GM21515 (cell line): ENCODE results near the gene ENC1.

ENCODE experiments used
- ATAC-seq: cut with Tn5 transposase; IDR thresholded peaks from one replicate; pipeline ENCODE4 v1.9.1; 2021; ENCODE audit not compliant: unreplicated experiment

ENC1 gene

DNA sequence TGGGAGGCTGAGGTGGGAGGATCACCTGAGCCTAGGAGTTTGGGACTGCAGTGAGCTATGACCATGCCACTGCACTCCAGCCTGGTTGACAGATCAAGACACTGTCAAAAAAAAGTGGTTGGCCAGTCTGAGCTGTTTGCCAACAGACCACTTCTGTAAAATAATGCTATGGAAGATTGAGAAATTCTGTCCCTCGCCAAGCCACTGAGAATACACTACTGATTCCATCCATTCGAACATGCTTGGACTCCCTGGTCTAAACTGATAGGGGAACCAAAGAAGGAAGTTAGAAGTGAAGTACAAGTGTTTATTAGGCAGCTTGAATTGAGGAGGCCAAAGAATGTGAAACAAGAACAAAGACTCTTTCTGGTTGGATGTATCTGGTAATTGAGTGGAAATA, 27.2 kb downstream of the ENC1 start:
- ATAC-seq = no peak

DNA sequence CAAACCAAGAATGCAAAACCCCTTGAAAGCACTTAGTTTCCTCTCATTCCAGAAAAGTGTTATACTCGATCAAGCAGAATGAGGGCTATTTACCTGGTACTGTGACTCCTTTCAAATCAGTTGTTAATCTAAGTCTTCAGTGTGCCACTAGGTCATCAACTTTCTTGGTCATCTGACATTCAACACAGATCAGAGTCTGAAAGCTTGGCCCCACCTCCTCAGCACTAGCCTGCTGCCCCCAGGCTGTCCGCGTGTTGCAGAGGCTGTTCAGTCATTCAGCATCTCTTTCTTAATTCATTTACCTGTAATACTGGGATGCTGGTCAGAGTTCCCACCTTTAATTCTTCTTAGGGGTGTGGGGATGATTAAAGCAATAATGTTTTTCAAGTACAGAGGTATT, 28.5 kb downstream of the ENC1 start:
- no peak for ATAC-seq

DNA sequence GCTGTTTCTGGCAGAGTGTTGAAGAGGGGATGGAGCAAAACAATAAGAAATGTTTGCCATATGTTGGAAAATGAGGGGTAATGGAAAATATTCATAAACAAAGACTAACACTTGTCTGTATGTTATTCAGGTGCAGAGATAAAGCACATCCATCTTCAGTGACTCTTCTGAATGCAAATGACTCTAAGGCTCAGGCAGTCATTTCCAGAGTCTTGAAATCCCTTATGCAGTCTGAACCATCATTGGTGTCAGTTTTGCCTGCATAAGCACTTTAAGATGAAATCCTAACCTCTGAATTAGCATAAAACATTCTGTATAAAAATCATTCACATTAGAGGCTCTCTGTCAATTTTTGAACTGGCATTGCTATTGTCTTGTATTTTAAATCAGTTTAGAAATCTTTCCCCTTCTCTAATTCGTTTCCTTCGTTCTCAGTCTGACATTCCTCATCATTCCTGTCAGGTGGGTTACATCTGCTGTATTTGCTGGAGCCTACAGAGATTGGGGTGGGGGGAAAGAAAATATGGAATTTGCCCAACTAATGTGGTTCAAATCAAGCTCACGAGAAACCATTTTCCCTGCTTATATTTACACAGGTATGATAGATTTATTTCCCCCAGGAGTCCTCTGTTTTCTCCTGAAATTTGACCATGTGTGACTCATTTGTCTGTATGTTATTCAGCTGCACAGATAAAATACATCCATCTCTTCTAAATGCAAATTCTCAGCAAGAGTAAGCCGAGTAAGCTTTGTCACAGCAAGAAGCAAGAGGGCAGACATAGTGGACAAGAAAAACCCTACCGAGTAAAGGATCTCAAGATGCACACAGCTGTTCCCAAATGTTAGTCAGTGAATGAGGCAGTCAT, 31.6 kb downstream of the ENC1 start:
- no peak for ATAC-seq

DNA sequence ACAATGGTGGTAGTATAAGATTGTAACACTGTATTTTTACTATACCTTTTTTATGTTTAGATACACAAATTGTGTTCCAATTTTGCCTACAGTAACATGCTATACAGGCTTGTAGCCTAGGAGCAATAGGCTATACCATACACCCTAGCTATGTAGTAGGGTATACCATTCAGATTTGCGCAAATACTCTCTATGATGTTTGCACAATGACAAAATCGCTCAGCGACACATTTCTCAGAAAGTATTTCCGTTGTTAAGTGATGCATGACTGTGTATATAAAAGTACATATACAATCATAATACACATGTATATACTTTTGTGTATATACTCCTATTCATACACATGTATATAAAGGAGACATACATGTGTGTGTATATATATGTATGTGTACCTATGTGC, 34.8 kb downstream of the ENC1 start:
- ATAC-seq = no peak

DNA sequence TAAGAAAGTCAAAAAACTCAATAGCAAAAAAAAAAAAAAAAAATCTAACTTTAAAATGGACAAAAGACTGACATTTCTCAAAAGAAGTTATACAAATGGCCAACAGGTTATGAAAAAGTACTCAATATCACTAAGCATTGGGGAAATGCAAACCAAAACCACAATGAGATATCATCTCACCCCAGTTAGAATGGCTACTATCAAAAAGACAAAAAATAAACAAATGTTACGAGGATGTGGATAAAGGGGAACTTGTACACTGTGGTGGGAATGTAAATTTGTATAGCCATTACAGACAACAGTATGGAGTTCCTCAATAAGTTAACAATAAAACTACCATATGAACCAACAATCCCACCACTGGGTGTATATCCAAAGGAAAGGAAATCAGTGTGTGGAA, 37.2 kb downstream of the ENC1 start:
- ATAC-seq = no peak

DNA sequence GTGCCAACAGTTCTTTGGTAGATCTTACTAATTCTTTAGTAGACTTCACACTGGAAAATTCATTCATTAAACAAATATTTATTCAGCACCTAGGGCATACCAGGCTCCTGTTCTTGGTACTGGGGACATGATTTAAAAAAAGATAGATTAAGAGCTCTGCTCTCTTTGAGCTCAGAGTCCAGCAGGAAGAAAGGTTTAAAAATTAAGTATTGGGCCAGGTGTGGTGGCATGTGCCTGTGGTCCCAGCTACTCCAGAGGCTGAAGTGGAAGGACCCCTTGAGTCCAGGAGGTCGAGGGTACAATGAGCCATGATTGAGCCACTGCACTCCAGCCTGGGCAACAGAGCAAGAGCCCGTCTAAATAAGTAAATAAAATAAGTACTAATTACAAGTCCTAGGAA, 41.4 kb downstream of the ENC1 start:
- ATAC-seq = no peak

DNA sequence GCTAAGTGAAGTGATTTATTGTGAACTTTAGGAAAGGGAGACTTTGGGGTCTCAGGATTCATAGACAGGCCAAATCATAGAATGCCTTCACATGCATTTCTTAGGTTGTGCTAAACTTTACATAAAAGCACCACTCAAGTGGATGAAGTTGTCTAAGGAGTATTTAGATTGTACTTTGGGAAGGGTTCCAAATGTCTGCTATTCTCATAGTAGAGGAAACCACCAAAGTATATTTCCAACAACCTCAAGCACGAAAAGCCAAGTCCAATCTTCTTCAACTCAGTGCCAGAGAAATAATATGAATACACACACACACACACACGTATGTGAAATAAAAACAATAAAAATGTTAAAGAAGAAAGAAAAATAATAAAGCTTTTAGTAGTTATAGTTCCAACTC, 41.8 kb downstream of the ENC1 start:
- no peak for ATAC-seq

DNA sequence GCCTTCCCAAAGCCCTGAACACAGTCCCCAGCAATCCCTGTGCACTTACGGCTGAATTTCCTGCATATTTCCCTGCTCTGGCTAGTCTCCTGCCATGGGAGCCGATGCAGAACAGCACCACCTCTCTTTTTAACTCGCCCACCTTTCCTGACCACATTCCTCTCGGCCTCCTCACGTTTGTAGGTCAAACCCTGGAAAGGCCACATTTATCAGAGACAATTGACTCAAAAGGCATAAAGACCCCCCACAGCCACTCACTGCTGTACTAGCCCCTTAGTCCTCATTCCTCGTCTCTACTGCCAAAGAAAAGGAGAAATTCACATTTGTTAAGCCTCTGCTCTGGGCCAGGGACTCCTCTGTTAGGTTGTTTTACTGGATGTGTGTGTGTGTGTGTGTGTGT, 43.6 kb downstream of the ENC1 start:
- ATAC-seq = no peak

DNA sequence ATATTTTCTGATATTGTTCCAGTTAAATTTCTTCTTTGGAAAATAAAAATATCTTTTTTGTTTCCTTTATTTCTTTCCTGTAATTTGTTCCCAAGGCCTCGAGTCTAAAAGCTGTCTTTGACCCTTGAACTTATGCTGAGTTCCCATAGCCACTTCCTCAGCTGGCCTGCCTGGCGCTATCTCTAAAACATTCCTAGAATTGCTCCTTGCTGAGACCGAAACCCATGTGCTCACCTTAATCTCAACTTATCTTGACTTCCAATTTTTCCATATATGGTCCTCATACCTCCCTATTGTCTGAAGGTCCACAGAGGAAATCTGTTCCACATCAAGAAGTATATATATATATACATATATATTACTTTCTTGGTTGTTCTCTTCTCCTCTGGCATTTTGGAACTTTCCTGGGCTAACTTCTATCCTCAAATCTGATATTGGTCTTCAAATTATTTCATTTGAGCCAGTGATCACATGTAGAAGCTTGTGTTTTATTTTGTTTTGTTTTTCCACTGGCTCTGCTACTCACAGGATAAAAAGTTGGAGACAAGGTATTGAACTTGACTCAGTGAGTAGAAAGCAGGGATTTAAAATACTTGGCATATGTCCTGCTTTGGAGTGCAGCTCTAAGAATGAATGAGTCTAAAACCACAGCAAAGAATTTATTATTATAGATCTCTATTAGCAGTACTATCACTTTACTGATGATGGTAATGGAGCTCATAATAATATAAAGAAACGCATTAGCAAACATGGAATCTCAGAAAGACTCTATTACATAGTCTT, 45.2 kb downstream of the ENC1 start:
- ATAC-seq = no peak

DNA sequence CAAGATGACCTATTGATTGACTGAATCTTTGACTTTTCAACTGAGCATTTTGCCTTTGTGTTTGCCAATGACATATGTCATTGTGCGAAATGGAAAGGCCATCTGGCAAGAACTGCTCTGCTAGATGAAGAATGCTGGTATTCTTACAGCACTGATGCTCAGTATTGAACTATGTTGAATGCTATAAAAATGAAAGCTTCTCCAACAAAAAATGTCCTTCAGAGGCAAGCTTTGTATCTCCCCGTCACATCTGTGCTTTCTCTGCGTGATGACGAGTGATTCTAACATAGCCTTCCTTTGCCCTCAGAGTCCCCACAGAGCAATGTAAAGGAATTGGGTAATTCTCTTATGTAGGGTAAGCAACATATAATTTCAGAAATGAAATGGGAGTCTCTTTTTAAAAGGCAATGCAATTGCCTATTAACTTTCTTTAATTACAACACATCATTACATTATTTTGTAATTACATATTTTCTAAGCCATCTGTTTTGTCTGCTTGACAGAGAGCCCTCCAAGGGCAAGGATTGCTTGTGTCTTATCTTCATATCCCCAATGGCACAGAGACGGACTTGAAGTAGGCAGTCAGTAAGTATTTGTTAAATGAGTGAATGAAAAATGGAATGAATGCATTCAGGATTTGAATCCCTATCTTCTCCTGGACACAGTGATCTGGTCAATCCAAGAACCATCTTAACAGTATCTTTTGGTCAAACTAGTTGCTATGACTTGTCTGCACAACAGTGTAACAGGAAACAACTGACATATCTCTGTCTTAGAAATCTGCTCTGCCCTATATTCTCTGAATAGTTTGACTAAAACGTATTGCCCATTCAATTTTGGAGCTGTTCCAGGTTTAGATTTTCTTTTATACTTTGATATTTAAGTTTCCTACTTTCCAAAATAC, 46.1 kb downstream of the ENC1 start:
- ATAC-seq = no peak

DNA sequence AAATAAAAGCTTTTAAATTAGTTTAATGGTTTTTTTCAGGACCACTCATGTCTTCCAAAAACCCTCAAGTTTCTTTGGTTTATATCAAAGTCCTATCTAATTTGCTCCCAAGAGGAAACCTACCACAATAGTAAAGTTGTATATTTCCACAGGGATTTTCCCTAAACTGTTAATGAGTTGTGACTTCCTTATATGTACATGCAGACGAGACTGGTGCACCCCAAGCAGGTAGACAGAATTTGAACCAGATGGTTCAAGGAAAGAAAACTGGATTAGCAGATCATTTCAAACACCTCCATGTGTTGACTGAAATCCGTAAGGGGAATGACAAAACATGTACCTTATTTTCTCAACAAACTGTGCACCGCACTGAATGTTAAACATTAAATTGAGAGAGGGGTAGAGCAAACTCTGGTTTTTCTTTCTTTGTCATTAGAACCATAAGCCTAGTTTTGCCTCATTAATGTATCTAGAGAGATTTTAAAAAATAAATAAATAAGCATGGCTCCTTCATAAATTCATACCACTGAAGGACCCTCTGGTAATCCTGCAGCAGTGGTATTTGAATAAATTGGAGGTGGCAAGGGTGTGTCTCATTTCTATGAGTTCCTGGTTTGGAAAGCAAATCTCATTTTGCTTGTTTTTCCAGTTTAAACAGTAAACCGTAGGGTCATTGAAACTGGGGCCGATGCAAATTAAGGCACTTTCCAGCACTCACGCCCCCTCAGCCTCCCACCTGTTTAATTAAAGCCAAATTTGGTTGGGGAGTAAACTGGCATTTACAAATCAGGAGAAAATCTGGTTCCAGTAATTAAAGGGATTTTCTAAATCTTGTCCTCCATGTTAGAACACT, 51.1 kb downstream of the ENC1 start:
- ATAC-seq = no peak

DNA sequence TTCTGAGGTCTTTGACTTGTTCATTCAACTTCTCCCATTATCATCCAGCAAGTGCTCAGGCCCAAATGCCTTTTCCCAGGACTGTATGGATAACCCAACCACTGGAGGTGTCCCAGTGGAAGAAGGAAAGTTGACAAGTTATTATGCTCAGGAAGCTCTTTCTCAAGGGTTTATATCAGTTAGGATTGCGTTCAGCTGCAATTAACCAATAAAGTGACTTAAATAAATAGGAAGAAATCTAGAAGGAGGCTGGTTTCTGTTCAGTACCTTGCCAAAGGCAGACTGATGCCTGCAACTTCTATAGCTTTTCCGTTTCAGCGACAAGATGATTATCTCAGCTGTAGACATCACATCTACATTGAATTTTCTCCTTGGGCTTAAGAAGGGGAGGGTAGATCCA, 52.1 kb downstream of the ENC1 start:
- no peak for ATAC-seq

DNA sequence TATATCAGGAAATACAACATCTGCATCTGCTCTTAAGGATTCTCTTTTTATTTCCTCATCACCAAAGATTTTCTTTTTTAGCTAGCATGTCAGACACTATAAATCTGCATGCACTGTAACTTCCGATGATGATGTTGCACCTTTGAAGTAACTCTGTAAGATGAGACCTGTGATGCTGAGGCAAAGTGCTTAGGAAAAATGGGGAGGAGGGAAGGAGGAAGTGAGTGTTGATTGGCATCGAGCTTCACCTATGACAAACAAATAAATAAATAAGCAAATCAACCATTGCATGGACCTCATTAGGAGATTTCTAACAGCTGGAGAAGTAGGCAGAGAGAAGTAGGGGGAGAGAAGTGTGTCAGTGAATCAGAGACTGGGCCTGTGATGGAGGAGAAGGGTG, 52.6 kb downstream of the ENC1 start:
- ATAC-seq = no peak

DNA sequence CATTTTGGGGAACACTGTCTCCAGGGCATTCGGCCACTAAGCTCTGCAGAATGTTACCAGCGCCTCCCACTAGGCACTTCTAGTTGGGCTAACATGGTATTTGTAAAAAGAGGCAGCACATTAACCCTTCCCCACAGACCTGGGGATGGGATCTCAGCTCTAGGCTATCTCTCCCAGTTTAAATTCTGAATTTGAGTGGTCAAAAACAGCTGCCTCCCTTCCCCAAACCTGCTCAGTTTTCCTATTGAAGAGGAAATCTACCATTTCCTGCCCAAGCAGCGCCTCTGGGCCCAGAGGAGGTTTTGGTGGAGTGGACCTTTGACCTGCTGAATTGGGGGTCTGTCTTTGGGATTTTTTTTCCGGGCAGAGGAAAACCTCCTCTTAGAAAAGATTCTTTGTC, 53.2 kb downstream of the ENC1 start:
- no peak for ATAC-seq

DNA sequence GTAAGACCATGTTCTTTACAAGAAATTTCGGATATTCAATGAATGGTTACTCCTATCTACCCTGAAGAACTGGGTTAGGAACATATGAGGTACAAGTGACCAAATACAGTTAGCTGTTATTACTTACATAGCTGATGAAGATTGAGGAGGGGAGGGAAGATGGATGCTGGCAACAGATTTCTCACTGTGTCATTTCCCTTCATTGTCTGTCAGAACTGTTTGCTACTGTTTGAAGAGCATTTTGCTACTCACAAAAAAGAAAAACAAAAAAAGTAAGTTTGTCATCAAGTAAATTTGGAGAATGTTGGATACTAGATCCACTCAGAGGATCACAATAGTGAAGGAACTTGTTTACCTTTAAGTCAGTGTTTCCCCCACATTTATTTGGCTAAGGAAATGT, 53.7 kb downstream of the ENC1 start:
- no peak for ATAC-seq

DNA sequence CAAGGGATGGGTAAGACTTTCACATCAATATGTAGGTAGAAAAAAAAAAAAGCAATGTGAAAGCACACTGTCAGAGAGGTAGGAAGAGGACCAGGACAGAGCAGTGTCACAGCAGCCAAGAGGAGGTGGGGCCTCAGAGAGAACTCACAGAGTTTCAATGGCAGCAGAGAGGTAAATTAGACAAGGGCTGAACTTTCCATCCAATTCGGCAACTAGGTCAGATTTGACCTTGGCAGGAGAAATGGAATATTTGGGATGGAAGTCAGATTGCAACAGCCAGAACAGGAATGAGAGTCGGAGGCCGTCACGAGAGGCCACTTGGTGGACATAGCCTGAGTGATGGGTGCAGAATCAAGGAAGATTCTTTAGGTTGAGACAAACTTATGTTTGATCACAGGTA, 57.7 kb downstream of the ENC1 start:
- no peak for ATAC-seq

DNA sequence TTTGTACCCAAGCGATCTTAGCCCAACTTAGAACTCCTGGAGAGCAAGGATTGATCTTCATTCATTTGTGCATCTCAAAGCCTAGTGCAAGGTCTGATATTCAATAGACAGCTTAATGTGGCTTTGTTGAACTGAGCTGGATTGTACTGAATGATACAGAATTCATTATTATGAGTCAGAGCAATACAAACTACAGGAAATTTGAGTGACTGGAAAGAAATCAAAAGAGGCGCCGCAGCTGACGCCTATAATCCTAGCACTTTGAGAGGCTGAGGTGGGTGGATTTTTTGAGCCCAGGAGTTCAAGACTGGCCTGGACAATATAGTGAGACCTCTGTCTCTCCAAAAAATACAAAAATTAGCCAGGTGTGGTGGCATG, 58.6 kb downstream of the ENC1 start:
- no peak for ATAC-seq

DNA sequence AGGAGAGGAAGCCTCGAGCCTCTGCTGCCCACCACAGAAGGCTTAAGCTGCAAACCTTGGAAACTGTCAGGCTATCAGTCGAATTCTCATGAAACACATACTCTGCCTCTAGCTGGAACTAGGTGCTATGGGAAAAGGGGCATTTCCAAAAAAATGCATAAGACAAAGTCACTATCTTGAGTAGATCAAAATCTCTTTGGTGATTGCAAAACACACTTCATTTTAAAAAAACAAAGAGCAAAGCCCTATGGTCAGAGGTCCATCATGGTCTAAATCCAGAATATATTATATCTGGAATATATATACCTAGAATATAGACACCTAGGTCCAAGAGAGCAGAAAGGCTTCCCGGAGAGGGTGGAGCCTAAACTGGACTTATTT, 59.8 kb downstream of the ENC1 start:
- ATAC-seq = no peak

DNA sequence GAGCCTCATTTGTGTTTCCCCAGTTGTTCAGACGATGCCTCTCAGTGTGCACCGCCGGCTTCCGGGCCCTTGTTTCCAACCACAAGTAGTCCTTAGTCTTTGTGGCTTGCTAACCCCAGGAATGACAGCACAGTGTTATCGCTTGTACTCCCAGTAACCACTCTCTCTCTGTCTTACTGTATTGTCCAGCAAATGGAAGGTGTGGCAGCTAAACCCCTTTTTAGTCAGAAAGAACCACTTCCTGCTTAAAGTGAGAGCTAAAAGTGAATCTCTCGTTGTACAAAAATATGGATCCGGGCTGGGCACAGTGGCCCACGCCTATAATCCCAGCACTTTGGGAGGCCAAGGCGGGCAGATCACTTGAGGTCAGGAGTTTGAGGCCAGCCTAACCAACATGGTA, 61.3 kb downstream of the ENC1 start:
- peak; percentile 55 for ATAC-seq

DNA sequence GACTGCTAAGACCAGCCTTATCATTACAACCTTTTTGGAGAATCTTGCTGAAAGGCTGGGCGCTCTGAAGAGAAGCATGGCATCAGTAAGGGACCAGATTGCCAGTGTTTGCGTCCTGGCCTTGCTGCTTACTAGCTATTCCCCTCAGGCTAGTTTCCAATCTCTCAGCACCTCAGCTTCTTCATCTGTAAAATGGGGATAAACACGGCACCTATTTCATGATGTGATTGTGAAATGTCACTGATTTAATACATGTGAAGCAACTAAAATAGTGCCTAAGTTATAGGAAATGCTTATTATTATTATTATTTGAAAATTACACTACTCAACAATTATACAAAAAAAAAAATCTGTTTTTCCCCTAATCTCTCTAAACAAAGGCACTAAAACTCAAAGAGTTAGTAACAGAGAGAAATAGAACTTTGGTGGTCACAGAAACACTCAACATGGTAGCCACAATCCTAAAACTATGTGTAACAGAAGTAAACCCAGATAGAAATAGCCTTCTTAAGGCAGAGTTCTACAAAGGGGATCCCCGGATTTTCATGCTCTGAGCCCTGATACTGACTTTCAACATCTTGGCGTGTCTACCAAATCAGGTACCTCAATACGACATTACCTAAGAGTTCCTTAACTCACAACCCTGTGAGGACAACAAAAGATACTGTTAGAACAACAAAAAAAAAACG, 62.0 kb downstream of the ENC1 start:
- ATAC-seq = no peak
